Measurements from ENCODE around the gene SLC49A4. TPM values are rescaled to one million over a fixed set of nuclear protein-coding genes. Genes with fewer than 3 reads are reported as not detected.
"Not testable (repeated sequence)": the region's sequence is repeated elsewhere in the genome, so short reads cannot be mapped to it uniquely, and the experiment has no call there.

Gene SLC49A4
- 12.0 and 16.4 TPM in 2 replicates for polyA plus RNA-seq (2011; rRNA removed)
- 10.5 and 13.5 TPM in 2 replicates for polyA minus RNA-seq (2011; rRNA and poly(A)+ RNA removed)

GRCh38 chr3:122794779-122795673 lies at the start of gene SLC49A4:
Gene SLC49A4, plus strand, starts transcription at chr3:122795069. Its CDS starts 124 bp downstream, at chr3:122795193.
- H3K4me3 ChIP-seq (ENCODE audit: low read depth, low read length), result peak within 1 kb of the TSS; percentile 86
- H3K9me3 ChIP-seq (ENCODE audit: control insufficient read depth, insufficient read depth, low read length), result no peaks in the 10 kb centered on the region
- ChIA-PET POLR2A (no interaction called here), CTCF (no interaction called here)
- DNase-seq (ENCODE audit: low read depth, low spot score), result no peak
- peak within 1 kb of the TSS; percentile 99 for H3K27ac ChIP-seq (ENCODE audit: low read depth, low read length)
- TF ChIP-seq CTCF (IDR thresholded peaks at IDR 0.05; ENCODE audit: low read depth, low read length), result no peak
- H3K27me3 ChIP-seq (ENCODE audit: control insufficient read depth, insufficient read depth, low read length), result no peaks in the 10 kb centered on the region

- TF ChIP-seq CTCF (IDR thresholded peaks at IDR 0.05; ENCODE audit: low read depth, low read length), result no peak
- Histone ChIP-seq H3K27ac (ENCODE audit: low read depth, low read length) (peak overlapping the region; percentile 78), H3K27me3 (ENCODE audit: control insufficient read depth, insufficient read depth, low read length) (no peaks in the 10 kb centered on the region), H3K9me3 (ENCODE audit: control insufficient read depth, insufficient read depth, low read length) (peaks cover 4% of the 10 kb centered on the region; the same call in 1 of the 2 replicates), H3K4me3 (ENCODE audit: low read depth, low read length) (no peak overlapping the region)
- ChIA-PET POLR2A (interaction anchor here (1.1 kb wide), 1 partner anchor 39 kb away, joined by 4 read pairs; no protein-coding TSS in a partner anchor), CTCF (interaction anchor here (3.6 kb wide), 1 partner anchor 10 kb away, joined by 22 read pairs; no protein-coding TSS in a partner anchor)
- DNase-seq (ENCODE audit: low read depth, low spot score), result peak; percentile 56
These were observed 49.4 kb upstream of the SLC49A4 start for GRCh38 chr3:122745369-122746021.

GRCh38 chr3:122747295-122747694 lies 47.6 kb upstream of the SLC49A4 start:
- CTCF ChIA-PET; H3K27ac ChIP-seq (ENCODE audit: low read depth, low read length); H3K4me3 ChIP-seq (ENCODE audit: low read depth, low read length); POLR2A ChIA-PET; DNase-seq (ENCODE audit: low read depth, low spot score); H3K9me3 ChIP-seq (ENCODE audit: control insufficient read depth, insufficient read depth, low read length); H3K27me3 ChIP-seq (ENCODE audit: control insufficient read depth, insufficient read depth, low read length): not testable (repeated sequence)

GRCh38 chr3:122748347-122748746 lies 46.5 kb upstream of the SLC49A4 start:
- H3K27ac ChIP-seq (ENCODE audit: low read depth, low read length), result no peak overlapping the region
- POLR2A ChIA-PET, result no interaction called here
- no peaks in the 10 kb centered on the region for H3K27me3 ChIP-seq (ENCODE audit: control insufficient read depth, insufficient read depth, low read length)
- TF ChIP-seq CTCF (IDR thresholded peaks at IDR 0.05; ENCODE audit: low read depth, low read length), result no peak
- CTCF ChIA-PET, result no interaction called here
- H3K4me3 ChIP-seq (ENCODE audit: low read depth, low read length), result no peak overlapping the region
- no peak for DNase-seq (ENCODE audit: low read depth, low spot score)
- H3K9me3 ChIP-seq (ENCODE audit: control insufficient read depth, insufficient read depth, low read length), result peaks cover 4% of the 10 kb centered on the region; the same call in 1 of the 2 replicates

GRCh38 chr3:122754929-122755328 lies 39.9 kb upstream of the SLC49A4 start:
- Histone ChIP-seq H3K27ac (ENCODE audit: low read depth, low read length) (no peak overlapping the region), H3K9me3 (ENCODE audit: control insufficient read depth, insufficient read depth, low read length) (no peaks in the 10 kb centered on the region), H3K27me3 (ENCODE audit: control insufficient read depth, insufficient read depth, low read length) (no peaks in the 10 kb centered on the region), H3K4me3 (ENCODE audit: low read depth, low read length) (no peak overlapping the region)
- TF ChIP-seq CTCF (IDR thresholded peaks at IDR 0.05; ENCODE audit: low read depth, low read length), result peak; percentile 74
- CTCF ChIA-PET, result interaction anchor here (1.0 to 1.7 kb wide), 8 partner anchors 10 to 274 kb away, joined by 3 to 22 read pairs (median 4); no protein-coding TSS in a partner anchor
- DNase-seq (ENCODE audit: low read depth, low spot score), result no peak
- POLR2A ChIA-PET, result no interaction called here

Data from AG04450 (cell line).